Uterus (tissue), 2 donors: Measurements from ENCODE around the gene PKD1L1.

Experiments used
- CTCF ChIP-seq, 4 experiments: fragments of 200-600 bp in 2 of 4; fragments of 450-650 bp in 2 of 4; sonication (generic) in 2 of 4; IDR thresholded peaks; one replicate each; pipeline ENCODE4 v1.5.1; 2016 to 2019; ENCODE audit warnings: antibody characterized with exemption in 4 of 4, mild to moderate bottlenecking in 2 of 4, moderate library complexity in 1 of 4
- POLR2A ChIP-seq, 2 donors: fragments of 450-650 bp; IDR thresholded peaks; one replicate each; pipeline ENCODE4 v1.6.1; 2016; ENCODE audit warnings: antibody characterized with exemption in 2 of 2, mild to moderate bottlenecking in 1 of 2, moderate library complexity in 1 of 2

DNA sequence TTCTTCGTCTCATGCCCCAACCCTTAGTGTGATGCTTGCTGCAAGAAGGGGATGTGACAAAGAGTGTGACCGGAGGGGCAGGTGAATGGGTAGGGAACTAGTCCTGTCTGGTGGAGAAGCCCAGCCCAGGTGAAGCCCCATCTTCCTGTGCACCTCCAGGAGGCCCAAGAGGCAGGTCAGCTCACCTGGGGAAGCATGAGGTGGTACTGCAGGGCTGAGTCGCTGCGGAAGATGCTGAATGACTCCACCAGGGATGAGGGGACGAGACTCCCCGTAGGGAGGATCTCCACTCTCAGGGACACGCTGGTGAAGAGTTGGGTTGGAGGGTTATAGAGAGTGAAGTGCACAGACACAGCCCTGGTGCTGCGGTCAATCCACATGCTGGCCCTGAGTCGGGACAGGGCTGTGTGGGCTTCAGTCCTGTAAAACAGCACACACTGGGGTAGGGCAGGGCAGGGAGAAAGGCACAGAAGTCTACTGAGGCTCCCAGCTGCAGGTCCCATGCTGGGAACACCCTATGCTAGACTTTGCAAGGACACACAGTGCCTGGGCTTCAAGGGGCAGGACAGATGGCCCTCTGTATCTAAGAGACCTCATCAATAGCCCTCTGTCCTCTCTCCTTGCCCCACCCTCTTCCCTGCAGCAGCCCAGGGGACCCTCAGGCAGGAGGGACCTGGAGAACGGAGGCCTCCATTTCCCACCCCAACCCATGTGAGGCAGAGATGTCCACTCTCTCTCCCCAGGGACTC lies 136.5 kb downstream of the PKD1L1 start:
- no peak for TF ChIP-seq CTCF (IDR thresholded peaks at IDR 0.05)
- no peak for TF ChIP-seq POLR2A (IDR thresholded peaks at IDR 0.05)
